ENCODE measurements around the gene PALLD. TPM values are rescaled to one million over a fixed set of nuclear protein-coding genes. Genes with fewer than 3 reads are reported as not detected.

Gene PALLD
- total RNA-seq, 1 donor from 2014 or later: 93.5 TPM

DNA sequence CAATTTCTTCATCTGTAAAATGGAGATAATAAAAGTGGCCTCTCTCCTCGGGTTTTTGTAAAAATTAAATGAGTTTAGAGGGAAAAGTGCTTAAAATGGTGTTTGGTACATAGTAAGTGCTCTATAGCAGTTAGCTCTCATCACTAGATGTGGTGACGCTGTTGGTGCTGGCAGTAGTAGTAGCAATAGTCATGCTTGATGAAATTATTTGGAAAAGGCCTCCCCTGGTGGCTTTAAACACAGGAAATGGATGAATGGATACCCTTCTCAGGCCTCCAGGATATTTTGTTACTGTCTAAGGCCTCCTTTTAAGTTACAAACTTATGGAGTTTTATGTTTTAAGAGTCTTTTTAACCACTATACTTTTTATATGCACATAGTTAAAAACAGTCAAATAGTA is 370.3 kb downstream of the PALLD start:
- no peak overlapping the region for H3K4me3 Mint-ChIP-seq
- DNase-seq (ENCODE audit: extremely low spot score, unreplicated experiment): no peak
- peaks cover 39% of the 10 kb centered on the region for H3K4me1 Mint-ChIP-seq (ENCODE audit: unreplicated experiment)
- peaks cover 9% of the 10 kb centered on the region for H3K9me3 Mint-ChIP-seq
- TF ChIP-seq, protein P1, sequence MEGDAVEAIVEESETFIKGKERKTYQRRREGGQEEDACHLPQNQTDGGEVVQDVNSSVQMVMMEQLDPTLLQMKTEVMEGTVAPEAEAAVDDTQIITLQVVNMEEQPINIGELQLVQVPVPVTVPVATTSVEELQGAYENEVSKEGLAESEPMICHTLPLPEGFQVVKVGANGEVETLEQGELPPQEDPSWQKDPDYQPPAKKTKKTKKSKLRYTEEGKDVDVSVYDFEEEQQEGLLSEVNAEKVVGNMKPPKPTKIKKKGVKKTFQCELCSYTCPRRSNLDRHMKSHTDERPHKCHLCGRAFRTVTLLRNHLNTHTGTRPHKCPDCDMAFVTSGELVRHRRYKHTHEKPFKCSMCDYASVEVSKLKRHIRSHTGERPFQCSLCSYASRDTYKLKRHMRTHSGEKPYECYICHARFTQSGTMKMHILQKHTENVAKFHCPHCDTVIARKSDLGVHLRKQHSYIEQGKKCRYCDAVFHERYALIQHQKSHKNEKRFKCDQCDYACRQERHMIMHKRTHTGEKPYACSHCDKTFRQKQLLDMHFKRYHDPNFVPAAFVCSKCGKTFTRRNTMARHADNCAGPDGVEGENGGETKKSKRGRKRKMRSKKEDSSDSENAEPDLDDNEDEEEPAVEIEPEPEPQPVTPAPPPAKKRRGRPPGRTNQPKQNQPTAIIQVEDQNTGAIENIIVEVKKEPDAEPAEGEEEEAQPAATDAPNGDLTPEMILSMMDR (conservative IDR thresholded peaks at IDR 0.05): no peak
- no peaks in the 10 kb centered on the region for H3K27me3 Mint-ChIP-seq
- peaks cover 40% of the 10 kb centered on the region for H3K36me3 Mint-ChIP-seq
- H3K27ac Mint-ChIP-seq: no peak overlapping the region

DNA sequence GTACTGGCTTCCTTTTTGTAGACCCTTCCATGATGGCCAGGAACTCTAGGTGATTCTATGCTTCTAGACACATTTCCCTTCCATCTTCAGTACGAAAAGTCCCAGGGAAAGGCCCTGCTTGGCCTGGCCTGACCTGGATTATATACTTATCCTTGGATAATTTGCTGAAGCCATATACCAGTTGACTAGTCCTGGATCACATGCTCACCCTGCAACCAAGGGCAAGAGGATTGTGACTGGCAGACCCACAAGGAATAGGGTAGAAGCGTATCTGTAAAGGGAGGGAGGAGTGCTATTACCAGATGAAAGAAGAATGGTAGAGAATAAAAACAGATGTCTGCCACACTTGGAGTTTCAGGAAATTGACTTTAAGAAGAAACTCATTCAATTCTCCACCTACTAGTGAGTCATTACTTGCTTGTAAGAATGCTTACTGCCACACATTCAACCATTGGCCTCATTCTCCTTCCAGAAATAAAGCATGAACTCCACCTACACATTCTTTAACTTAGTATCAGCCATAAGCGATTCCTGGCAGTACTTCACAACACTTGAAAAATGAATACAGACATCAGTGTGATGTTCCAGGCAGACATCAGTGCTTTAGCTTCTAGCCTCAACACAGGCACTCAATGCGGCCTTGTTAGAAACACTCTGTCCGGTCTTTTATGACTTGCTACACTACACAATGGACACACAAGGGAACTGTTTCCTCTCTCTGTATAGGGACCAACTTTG is 371.4 kb downstream of the PALLD start:
- Mint-ChIP-seq H3K27me3 (no peaks in the 10 kb centered on the region), H3K36me3 (peaks cover 36% of the 10 kb centered on the region), H3K4me1 (ENCODE audit: unreplicated experiment) (peaks cover 37% of the 10 kb centered on the region), H3K27ac (peak overlapping the region; percentile 48), H3K9me3 (peaks cover under 1% of the 10 kb centered on the region), H3K4me3 (no peak overlapping the region)
- no peak for DNase-seq (ENCODE audit: extremely low spot score, unreplicated experiment)
- TF ChIP-seq, protein P1 (conservative IDR thresholded peaks at IDR 0.05): no peak

DNA sequence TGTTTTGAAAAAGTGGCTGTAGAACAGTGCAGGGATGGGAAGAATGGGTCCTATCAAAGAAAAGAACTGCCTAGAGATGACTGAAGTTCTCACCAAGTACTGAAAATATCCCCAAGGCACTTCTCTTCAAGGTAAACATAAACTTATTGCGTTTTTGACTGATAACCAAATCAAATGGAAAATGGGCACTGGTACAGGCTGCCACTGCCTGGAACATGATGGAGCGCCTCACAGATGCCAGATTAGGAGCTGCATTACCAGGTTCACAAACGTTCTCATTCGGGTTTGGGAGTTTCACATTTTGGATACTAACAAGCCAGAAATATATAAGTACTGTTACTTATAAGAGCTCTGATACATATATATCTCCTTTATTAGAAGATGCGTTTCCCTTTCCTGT is 371.9 kb downstream of the PALLD start:
- no peak for DNase-seq (ENCODE audit: extremely low spot score, unreplicated experiment)
- H3K4me1 Mint-ChIP-seq (ENCODE audit: unreplicated experiment): peaks cover 37% of the 10 kb centered on the region
- H3K36me3 Mint-ChIP-seq: peaks cover 30% of the 10 kb centered on the region
- TF ChIP-seq, protein P1 (conservative IDR thresholded peaks at IDR 0.05): no peak
- H3K9me3 Mint-ChIP-seq: no peaks in the 10 kb centered on the region
- no peak overlapping the region for H3K4me3 Mint-ChIP-seq
- no peaks in the 10 kb centered on the region for H3K27me3 Mint-ChIP-seq
- peak overlapping the region; percentile 48 for H3K27ac Mint-ChIP-seq

- TF ChIP-seq, protein P1 (conservative IDR thresholded peaks at IDR 0.05): no peak
- no peaks in the 10 kb centered on the region for H3K27me3 Mint-ChIP-seq
- H3K4me3 Mint-ChIP-seq: no peak overlapping the region
- H3K4me1 Mint-ChIP-seq (ENCODE audit: unreplicated experiment): peaks cover 32% of the 10 kb centered on the region
- H3K27ac Mint-ChIP-seq: no peak overlapping the region
- no peaks in the 10 kb centered on the region for H3K9me3 Mint-ChIP-seq
- H3K36me3 Mint-ChIP-seq: peaks cover 29% of the 10 kb centered on the region
- no peak for DNase-seq (ENCODE audit: extremely low spot score, unreplicated experiment)
These were observed 373.2 kb downstream of the PALLD start for GRCh38 chr4:168870004-168870403.

DNA sequence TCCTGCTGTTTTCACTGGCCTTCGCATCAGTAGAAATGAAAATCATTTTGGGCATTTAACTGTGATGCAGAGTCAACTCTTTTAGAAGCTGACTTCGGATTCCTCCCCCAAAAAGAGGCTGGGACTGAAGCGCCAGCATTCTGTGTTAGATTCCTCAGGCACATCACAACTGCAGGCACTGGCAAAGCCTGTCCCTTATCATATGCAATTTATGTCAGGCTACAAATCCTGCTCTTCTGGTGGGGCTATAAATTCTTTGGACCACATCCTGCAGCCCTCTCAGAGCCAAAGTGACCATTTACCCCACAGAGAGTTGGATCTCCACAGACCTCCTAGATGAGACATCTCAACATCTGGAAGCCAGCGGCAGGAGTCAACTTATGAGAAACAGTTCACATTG is 374.8 kb downstream of the PALLD start:
- H3K9me3 Mint-ChIP-seq: no peaks in the 10 kb centered on the region
- H3K4me1 Mint-ChIP-seq (ENCODE audit: unreplicated experiment): peaks cover 32% of the 10 kb centered on the region
- DNase-seq (ENCODE audit: extremely low spot score, unreplicated experiment): no peak
- TF ChIP-seq, protein P1 (conservative IDR thresholded peaks at IDR 0.05): no peak
- peaks cover 41% of the 10 kb centered on the region for H3K36me3 Mint-ChIP-seq
- no peak overlapping the region for H3K27ac Mint-ChIP-seq
- peaks cover 9% of the 10 kb centered on the region for H3K27me3 Mint-ChIP-seq
- H3K4me3 Mint-ChIP-seq: no peak overlapping the region

All from type B pancreatic cell (in vitro differentiated cells).